OCI-LY7 (cell line): ENCODE measurements around the gene TPCN2.

Source experiments
- CTCF ChIP-seq: fragments of 200-600 bp; sonication (generic); conservative IDR thresholded peaks from 2 replicates; pipeline ENCODE4 v1.5.1; 2014; ENCODE audit warnings: mild to moderate bottlenecking, antibody characterized with exemption, low read length, moderate library complexity, mixed read lengths
- EZH2phosphoT487 ChIP-seq: fragments of 200-600 bp; sonication (generic); IDR thresholded peaks from 2 replicates; pipeline ENCODE4 v1.6.1; 2018; ENCODE audit warnings: low read depth, borderline replicate concordance, mild to moderate bottlenecking, mixed run types, antibody characterized with exemption, low read length, moderate library complexity, mixed read lengths

GRCh38 chr11:69060806-69061712 is 12.3 kb downstream of the TPCN2 start:
- no peak for TF ChIP-seq CTCF
- TF ChIP-seq EZH2phosphoT487: no peak
